GM12878 (cell line): ENCODE results near the gene TROAP. TPM values are rescaled to one million over a fixed set of nuclear protein-coding genes. Genes with fewer than 3 reads are reported as not detected.
"Not testable (repeated sequence)": the region's sequence is repeated elsewhere in the genome, so short reads cannot be mapped to it uniquely, and the experiment has no call there.

Source experiments
- ATAC-seq: fragments of 200-7000 bp; cut with Tn5 transposase; 3 replicates; pipeline ENCODE4 v1.9.1; 2020; ENCODE audit warnings: mild to moderate bottlenecking, moderate library complexity
- BruUV-seq: library from RNA; stranded (reverse); fragments of 400-500 nt; replicated peaks from 2 replicates; lab custom pipeline; 2021; lab: Mats Ljungman, UMichigan
- CTCF ChIA-PET: fragments of 300-600 bp; sonication (Branson Sonifier 250); formaldehyde crosslinking; extraction: SDS; loops from one replicate; lab custom pipeline; 2021; ENCODE audit warnings: inconsistent platforms; lab: Yijun Ruan, JAX
- POLR2A ChIA-PET: fragments of 350-600 bp; formaldehyde crosslinking; extraction: SDS; loops from one replicate; lab custom pipeline; 2021; ENCODE audit warnings: inconsistent platforms; lab: Charles Lee
- RAD21 ChIA-PET: fragments of 300-600 bp; sonication (Branson Sonifier 250); formaldehyde crosslinking; loops from one replicate; lab custom pipeline; 2023; ENCODE audit warnings: antibody characterized with exemption; ENCODE audit not compliant: unreplicated experiment; lab: Charles Lee
- SMC1A ChIA-PET: fragments of 300-600 bp; sonication (Branson Sonifier 250); formaldehyde crosslinking; loops from one replicate; lab custom pipeline; 2023; ENCODE audit not compliant: unreplicated experiment, uncharacterized antibody; lab: Charles Lee
- DNase-seq: peaks from one replicate; pipeline ENCODE4 v3.0.0-alpha.2; 2011; ENCODE audit warnings: low read depth, low spot score
- FAIRE-seq: peaks from 3 replicates; lab custom pipeline; 2011; peaks lifted over from hg19 to GRCh38; lab: Jason Lieb, UNC
- H2AFZ ChIP-seq: 2 replicates; pipeline ENCODE4 v1.6.0; 2011; ENCODE audit warnings: low read depth, low read length, control low read depth; ENCODE audit not compliant: control insufficient read depth
- H3K27ac ChIP-seq: 2 replicates; pipeline ENCODE4 v1.5.1; 2011; ENCODE audit warnings: control low read depth; ENCODE audit not compliant: control insufficient read depth, insufficient read depth
- H3K27me3 ChIP-seq, 2 experiments: replicated peaks in 1 of 2; 2 replicates each; pipeline versions ENCODE4 v1.6.0 to v1.6.1; 2011; ENCODE audit warnings: low read length in 1 of 2; ENCODE audit not compliant: control insufficient read depth in 2 of 2, insufficient read depth in 2 of 2
- H3K36me3 ChIP-seq, 2 experiments: 2 replicates each; pipeline ENCODE4 v1.5.1; 2011; ENCODE audit warnings: low read length in 1 of 2; ENCODE audit not compliant: control insufficient read depth in 2 of 2, insufficient read depth in 2 of 2
- H3K4me1 ChIP-seq: 2 replicates; pipeline ENCODE4 v1.6.1; 2011; ENCODE audit warnings: mild to moderate bottlenecking, low read length, moderate library complexity, mixed read lengths; ENCODE audit not compliant: control insufficient read depth, insufficient read depth
- H3K4me2 ChIP-seq: 2 replicates; pipeline ENCODE4 v1.6.0; 2011; ENCODE audit warnings: control low read depth; ENCODE audit not compliant: control insufficient read depth, insufficient read depth
- H3K4me3 ChIP-seq: fragments of 200-600 bp; sonication (generic); 2 replicates; pipeline ENCODE4 v1.5.1; 2016
- H3K79me2 ChIP-seq: 2 replicates; pipeline ENCODE4 v1.6.0; 2011; ENCODE audit warnings: low read length; ENCODE audit not compliant: control insufficient read depth, insufficient read depth
- H3K9ac ChIP-seq: 2 replicates; pipeline ENCODE4 v1.8.0; 2011; ENCODE audit warnings: low read length, control low read depth, mixed read lengths; ENCODE audit not compliant: control insufficient read depth, insufficient read depth
- H3K9me3 ChIP-seq: replicated peaks from 3 replicates; pipeline ENCODE4 v1.5.1; 2011; ENCODE audit warnings: mild to moderate bottlenecking, low read length; ENCODE audit not compliant: control insufficient read depth, insufficient read depth
- H4K20me1 ChIP-seq: 2 replicates; pipeline ENCODE4 v1.6.0; 2011; ENCODE audit not compliant: control insufficient read depth, insufficient read depth
- WGBS: methylation state at CpG from one replicate; pipeline ENCODE4 v1.1.6; 2016; ENCODE audit warnings: low lambda C conversion rate; ENCODE audit not compliant: insufficient replicate concordance, insufficient coverage; ENCODE audit errors: missing lambda C conversion rate; 5-methylcytosine and 5-hydroxymethylcytosine counted together
- in situ Hi-C: fragments of 300-500 bp; cut with MboI; formaldehyde crosslinking; loops from 9 replicates; pipeline ENCODE4 v1.14.3; 2018; ENCODE audit warnings: mixed read lengths
- intact Hi-C: fragments of 100-400 bp; cut with micrococcal nuclease; formaldehyde crosslinking; loops from one replicate; pipeline ENCODE4 v1.14.2; 2022; ENCODE audit not compliant: unreplicated experiment
- polyA plus RNA-seq, 11 experiments: library from polyadenylated mRNA; depleted of rRNA in 4 of 11; unstranded in 6 of 11; stranded (reverse) in 5 of 11; fragments of >200 nt; fragmentation: Nextera tagmentation in 4 of 11; fragmentation: Illumina TruSeq in 1 of 11; extraction: Ambion mirVana in 4 of 11; extraction: Trizol in 1 of 11; gene quantifications; 1 replicate in 1 of 11; 2 replicates in 10 of 11; pipeline versions ENCODE4 v1.2.1 to v1.2.3, GENCODE V29; 2011 to 2016; ENCODE audit warnings: inconsistent platforms in 2 of 11, missing spikeins in 2 of 11, low read depth in 1 of 11
- total RNA-seq, 4 experiments: library from RNA; depleted of rRNA in 3 of 4; stranded (reverse); fragments of >200 nt in 3 of 4; fragmentation: Illumina TruSeq in 1 of 4; extraction: Trizol in 1 of 4; gene quantifications; 2 replicates each; pipeline versions ENCODE4 v1.2.1 to v1.2.3, GENCODE V29; 2013 to 2021

TROAP gene
- total and polyA plus RNA-seq, 10 of the 15 experiments (the other 5 are each of a cell fraction or from before 2014, with no cell fraction given), result 26.8 to 93.7 (median 52.6) TPM

GRCh38 chr12:49317118-49317517, 5.9 kb upstream of the TROAP start:
- H3K9ac ChIP-seq, H2AFZ ChIP-seq, H3K4me3 ChIP-seq, H3K9me3 ChIP-seq, FAIRE-seq, SMC1A ChIA-PET, H3K79me2 ChIP-seq, RAD21 ChIA-PET, H4K20me1 ChIP-seq, H3K36me3 ChIP-seq, DNase-seq, H3K4me1 ChIP-seq, H3K27me3 ChIP-seq, ATAC-seq, in situ Hi-C loops, BruUV-seq, H3K4me2 ChIP-seq, H3K27ac ChIP-seq, intact Hi-C loops: not testable (repeated sequence)
- 90% methylated on average over 10 of the region's 10 CpGs for WGBS
- ChIA-PET POLR2A (interaction anchor here (0.6 to 0.7 kb wide), 2 partner anchors 13 to 47 kb away, joined by 4 read pairs; no protein-coding TSS in a partner anchor), CTCF (interaction anchor here (0.9 kb wide), 1 partner anchor 28 kb away, joined by 3 read pairs; no protein-coding TSS in a partner anchor)

GRCh38 chr12:49320411-49321103, 2.5 kb upstream of the TROAP start:
- CTCF ChIA-PET, result interaction anchor here (0.7 to 1.0 kb wide), 2 partner anchors 46 to 224 kb away, joined by 3 read pairs; no protein-coding TSS in a partner anchor
- H3K4me3 ChIP-seq, DNase-seq, intact Hi-C loops, H3K27ac ChIP-seq, RAD21 ChIA-PET, FAIRE-seq, BruUV-seq, H3K27me3 ChIP-seq, H3K9ac ChIP-seq, ATAC-seq, H3K36me3 ChIP-seq, H3K4me1 ChIP-seq, H3K9me3 ChIP-seq, H4K20me1 ChIP-seq, H2AFZ ChIP-seq, SMC1A ChIA-PET, H3K4me2 ChIP-seq, in situ Hi-C loops: not testable (repeated sequence)
- peaks cover 10% of the 10 kb centered on the region for H3K79me2 ChIP-seq
- WGBS, result 95% methylated on average over 9 of the region's 9 CpGs
- POLR2A ChIA-PET, result interaction anchor here (0.6 kb wide), 1 partner anchor 8 kb away, joined by 6 read pairs; no protein-coding TSS in a partner anchor
